ENCODE data around the gene CLCA4. TPM values are rescaled to one million over a fixed set of nuclear protein-coding genes. Genes with fewer than 3 reads are reported as not detected.
A peak's percentile ranks its signal among the peaks of the same experiment; 100 is the strongest.
"Not testable (repeated sequence)": the region's sequence is repeated elsewhere in the genome, so short reads cannot be mapped to it uniquely, and the experiment has no call there.

The CLCA4 gene
- not detected in 2 replicates for total RNA-seq
- long read RNA-seq: 0 reads

DNA sequence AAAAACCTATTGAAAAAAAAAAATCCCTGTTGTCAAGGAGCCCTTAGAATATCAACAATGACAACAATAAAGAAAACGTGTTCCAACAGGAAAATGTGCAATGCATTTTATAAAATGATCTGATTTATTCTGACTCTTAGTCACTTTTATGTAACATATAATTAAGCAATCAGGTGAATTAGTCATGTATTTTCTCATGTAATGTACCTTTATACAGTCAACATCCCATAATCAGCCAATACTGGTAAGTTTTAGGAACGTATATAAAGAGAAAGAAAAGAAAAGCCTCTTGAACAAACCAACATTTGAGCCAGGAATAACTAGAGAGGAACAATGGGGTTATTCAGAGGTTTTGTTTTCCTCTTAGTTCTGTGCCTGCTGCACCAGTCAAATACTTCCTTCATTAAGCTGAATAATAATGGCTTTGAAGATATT lies at the start of gene CLCA4:
Gene CLCA4, plus strand, starts transcription at position 292 of the 435 bp plus-strand sequence. Its CDS starts 42 bp downstream, at position 334.
- DNase-seq (ENCODE audit: low spot score, unreplicated experiment): no peak
- no peak within 1 kb of the TSS for H3K4me3 Mint-ChIP-seq (ENCODE audit: low read depth)
- H3K36me3 Mint-ChIP-seq (ENCODE audit: insufficient read depth): no peaks in the 10 kb centered on the region
- no peaks in the 10 kb centered on the region for H3K4me1 Mint-ChIP-seq (ENCODE audit: low read depth)
- TF ChIP-seq, protein P1, sequence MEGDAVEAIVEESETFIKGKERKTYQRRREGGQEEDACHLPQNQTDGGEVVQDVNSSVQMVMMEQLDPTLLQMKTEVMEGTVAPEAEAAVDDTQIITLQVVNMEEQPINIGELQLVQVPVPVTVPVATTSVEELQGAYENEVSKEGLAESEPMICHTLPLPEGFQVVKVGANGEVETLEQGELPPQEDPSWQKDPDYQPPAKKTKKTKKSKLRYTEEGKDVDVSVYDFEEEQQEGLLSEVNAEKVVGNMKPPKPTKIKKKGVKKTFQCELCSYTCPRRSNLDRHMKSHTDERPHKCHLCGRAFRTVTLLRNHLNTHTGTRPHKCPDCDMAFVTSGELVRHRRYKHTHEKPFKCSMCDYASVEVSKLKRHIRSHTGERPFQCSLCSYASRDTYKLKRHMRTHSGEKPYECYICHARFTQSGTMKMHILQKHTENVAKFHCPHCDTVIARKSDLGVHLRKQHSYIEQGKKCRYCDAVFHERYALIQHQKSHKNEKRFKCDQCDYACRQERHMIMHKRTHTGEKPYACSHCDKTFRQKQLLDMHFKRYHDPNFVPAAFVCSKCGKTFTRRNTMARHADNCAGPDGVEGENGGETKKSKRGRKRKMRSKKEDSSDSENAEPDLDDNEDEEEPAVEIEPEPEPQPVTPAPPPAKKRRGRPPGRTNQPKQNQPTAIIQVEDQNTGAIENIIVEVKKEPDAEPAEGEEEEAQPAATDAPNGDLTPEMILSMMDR (IDR thresholded peaks at IDR 0.05; ENCODE audit: unreplicated experiment): no peak
- no peaks in the 10 kb centered on the region for H3K27me3 Mint-ChIP-seq
- peaks cover 7% of the 10 kb centered on the region for H3K9me3 Mint-ChIP-seq (ENCODE audit: low read depth)
- H3K27ac Mint-ChIP-seq: no peak within 1 kb of the TSS

DNA sequence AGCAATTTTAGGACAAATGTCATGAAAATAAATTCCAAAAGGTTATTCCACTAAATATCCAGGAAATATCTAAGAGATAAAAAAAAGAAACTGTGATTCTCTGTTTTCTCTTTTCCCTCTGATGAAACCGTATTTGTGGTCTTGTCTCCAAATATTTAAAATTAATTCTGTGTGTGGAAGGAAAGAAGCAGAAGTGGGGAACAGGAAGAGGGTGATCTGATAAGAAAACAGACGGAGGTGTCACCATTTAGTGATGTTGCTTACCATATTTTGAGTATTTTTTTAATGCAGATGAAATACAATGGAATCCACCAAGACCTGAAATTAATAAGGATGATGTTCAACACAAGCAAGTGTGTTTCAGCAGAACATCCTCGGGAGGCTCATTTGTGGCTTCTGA lies 48.6 kb upstream of the CLCA4 start:
- H3K4me1 Mint-ChIP-seq (ENCODE audit: low read depth): peaks cover 10% of the 10 kb centered on the region
- H3K4me3 Mint-ChIP-seq (ENCODE audit: low read depth): no peak overlapping the region
- DNase-seq (ENCODE audit: low spot score, unreplicated experiment): no peak
- TF ChIP-seq, protein P1 (IDR thresholded peaks at IDR 0.05; ENCODE audit: unreplicated experiment): no peak
- H3K36me3 Mint-ChIP-seq (ENCODE audit: insufficient read depth): no peaks in the 10 kb centered on the region
- H3K9me3 Mint-ChIP-seq (ENCODE audit: low read depth): no peaks in the 10 kb centered on the region
- H3K27me3 Mint-ChIP-seq: peaks cover 11% of the 10 kb centered on the region
- no peak overlapping the region for H3K27ac Mint-ChIP-seq

GRCh38 chr1:86499987-86500593 lies 46.8 kb upstream of the CLCA4 start:
- no peaks in the 10 kb centered on the region for H3K36me3 Mint-ChIP-seq (ENCODE audit: insufficient read depth)
- TF ChIP-seq, protein P1 (IDR thresholded peaks at IDR 0.05; ENCODE audit: unreplicated experiment): peak; percentile 95
- peaks cover 14% of the 10 kb centered on the region for H3K4me1 Mint-ChIP-seq (ENCODE audit: low read depth)
- H3K4me3 Mint-ChIP-seq (ENCODE audit: low read depth): no peak overlapping the region
- no peaks in the 10 kb centered on the region for H3K9me3 Mint-ChIP-seq (ENCODE audit: low read depth)
- H3K27ac Mint-ChIP-seq: no peak overlapping the region
- no peak for DNase-seq (ENCODE audit: low spot score, unreplicated experiment)
- H3K27me3 Mint-ChIP-seq: peaks cover 30% of the 10 kb centered on the region

- H3K27ac Mint-ChIP-seq: no peak overlapping the region
- H3K27me3 Mint-ChIP-seq: peaks cover 36% of the 10 kb centered on the region
- no peaks in the 10 kb centered on the region for H3K9me3 Mint-ChIP-seq (ENCODE audit: low read depth)
These were observed 46.2 kb upstream of the CLCA4 start for GRCh38 chr1:86500714-86501113.

GRCh38 chr1:86502125-86502646 lies 44.7 kb upstream of the CLCA4 start:
- H3K9me3 Mint-ChIP-seq (ENCODE audit: low read depth); DNase-seq (ENCODE audit: low spot score, unreplicated experiment); H3K36me3 Mint-ChIP-seq (ENCODE audit: insufficient read depth): not testable (repeated sequence)
- Mint-ChIP-seq H3K4me1 (ENCODE audit: low read depth) (peaks cover 14% of the 10 kb centered on the region), H3K27me3 (peaks cover 36% of the 10 kb centered on the region), H3K4me3 (ENCODE audit: low read depth) (peak overlapping the region; percentile 81), H3K27ac (peak overlapping the region; percentile 92)
- TF ChIP-seq, protein P1 (IDR thresholded peaks at IDR 0.05; ENCODE audit: unreplicated experiment): peak; percentile 64

More at GRCh38 chr1:86500714-86501113, 46.2 kb upstream of the CLCA4 start:
- H3K4me3 Mint-ChIP-seq (ENCODE audit: low read depth): no peak overlapping the region
- no peak for DNase-seq (ENCODE audit: low spot score, unreplicated experiment)
- TF ChIP-seq, protein P1 (IDR thresholded peaks at IDR 0.05; ENCODE audit: unreplicated experiment): no peak
- H3K4me1 Mint-ChIP-seq (ENCODE audit: low read depth): peaks cover 14% of the 10 kb centered on the region
- no peaks in the 10 kb centered on the region for H3K36me3 Mint-ChIP-seq (ENCODE audit: insufficient read depth)

Data from progenitor cell of endocrine pancreas (in vitro differentiated cells).